CD4-positive, alpha-beta T cell treated with Interleukin-17A for 4 hours (primary cell): Measurements from ENCODE around the gene MC5R.
A peak's percentile ranks its signal among the peaks of the same experiment; 100 is the strongest.

Source experiments
- DNase-seq: peaks from one replicate; pipeline ENCODE4 v3.0.0-alpha.2; 2020; ENCODE audit warnings: mixed read lengths

MC5R gene

DNA sequence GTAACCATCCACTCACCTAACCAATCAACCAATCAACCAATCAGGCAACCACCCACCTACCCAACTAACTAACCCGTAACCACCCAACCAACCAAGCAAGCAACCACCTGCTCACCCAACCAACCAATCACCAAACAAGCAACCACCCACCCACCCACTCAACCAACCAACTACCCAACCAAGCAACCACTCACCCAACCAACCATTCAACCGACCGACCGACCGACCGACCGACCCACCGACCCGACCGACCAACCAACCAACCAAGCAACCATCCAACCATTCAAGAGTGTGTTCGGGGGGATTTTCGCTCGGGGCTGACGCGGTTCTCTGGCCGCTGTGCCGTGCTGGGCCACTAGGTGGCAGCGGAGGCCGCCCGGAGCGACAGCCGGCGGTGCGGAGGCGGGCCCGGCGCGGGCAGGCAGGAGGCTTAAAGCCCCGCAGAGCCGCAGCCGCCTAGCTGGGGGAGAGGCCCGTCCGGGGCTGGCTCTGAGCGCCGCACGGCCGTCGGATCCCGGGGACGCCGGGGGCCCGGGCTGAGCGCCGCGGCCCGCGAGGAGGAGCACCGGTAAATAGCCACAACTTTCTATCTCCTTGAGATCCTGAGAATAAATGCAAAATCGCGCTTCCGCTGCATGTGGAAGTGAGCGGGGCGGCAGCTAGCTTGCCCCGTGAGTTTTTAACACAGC, at the start of gene MC5R:
MC5R (plus strand) TSS at position 443 of the 689 bp plus-strand sequence. CDS start 1,617 bp downstream, outside the sequence.
- peak; percentile 77 for DNase-seq

DNA sequence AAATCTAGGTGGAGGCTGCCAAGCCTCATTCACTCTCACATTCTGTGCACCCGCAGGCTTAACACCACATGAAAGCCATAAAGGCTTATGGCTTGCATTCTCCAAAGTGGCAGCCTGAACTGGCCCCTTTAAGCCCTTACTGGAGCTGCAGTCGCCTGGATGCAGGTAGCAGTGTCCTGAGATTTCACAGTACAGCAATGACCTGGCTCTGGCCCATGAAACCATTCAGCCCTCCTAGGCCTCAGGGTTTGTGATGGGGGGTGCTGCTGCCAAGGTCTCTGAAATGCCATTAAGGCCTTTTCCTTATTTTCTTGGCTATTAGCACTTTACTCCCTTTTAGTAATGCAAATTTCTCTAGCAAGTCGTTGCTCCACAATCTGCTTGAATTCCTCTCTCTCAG, 48.9 kb upstream of the MC5R start:
- no peak for DNase-seq

DNA sequence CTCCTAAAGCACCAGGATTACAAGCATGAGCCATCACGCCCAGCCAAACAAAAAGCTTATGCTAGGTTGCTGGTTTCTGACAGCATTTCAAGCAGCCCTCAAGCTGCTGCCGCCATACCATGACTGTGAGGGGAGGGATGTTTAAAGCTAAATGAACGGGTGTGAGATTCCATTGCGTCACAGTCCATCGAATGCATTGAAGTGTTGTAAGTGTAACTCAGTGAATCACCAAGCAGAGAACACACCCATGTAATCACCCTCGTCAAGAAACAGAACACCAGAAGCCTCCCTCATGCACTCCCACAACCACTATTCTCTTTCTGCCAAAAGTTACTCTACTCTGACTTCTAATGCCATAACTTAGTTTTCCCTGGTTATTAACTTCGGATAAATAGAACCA, 32.8 kb upstream of the MC5R start:
- DNase-seq: no peak

GRCh38 chr18:13793819-13794218, 30.1 kb upstream of the MC5R start:
- DNase-seq: no peak

DNA sequence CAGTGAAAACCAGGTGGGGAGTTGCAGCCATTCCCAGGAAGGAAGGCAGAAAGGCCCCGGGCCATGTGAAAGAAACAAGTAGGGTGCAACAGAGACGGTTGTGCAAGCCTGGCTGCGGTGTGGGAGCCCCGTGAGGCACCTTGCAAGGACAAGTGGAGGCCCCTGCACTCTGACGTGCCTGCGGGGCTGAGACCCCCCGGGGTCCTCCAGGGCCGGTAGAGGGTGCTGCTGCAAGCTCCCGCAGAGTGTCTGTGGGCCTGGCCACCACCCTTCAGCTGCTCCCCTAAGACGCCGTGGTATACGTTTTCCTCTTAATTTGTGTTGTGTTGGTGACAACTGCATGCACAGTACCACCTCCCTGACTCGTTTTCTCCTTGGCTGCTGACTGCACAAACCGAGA, 27.4 kb upstream of the MC5R start:
- DNase-seq: no peak

- DNase-seq: no peak
Observed at GRCh38 chr18:13797157-13797611, 26.8 kb upstream of the MC5R start.

GRCh38 chr18:13799396-13799795, 24.6 kb upstream of the MC5R start:
- DNase-seq: no peak

- DNase-seq: peak; percentile 64
Observed at GRCh38 chr18:13800505-13801259, 23.3 kb upstream of the MC5R start.

DNA sequence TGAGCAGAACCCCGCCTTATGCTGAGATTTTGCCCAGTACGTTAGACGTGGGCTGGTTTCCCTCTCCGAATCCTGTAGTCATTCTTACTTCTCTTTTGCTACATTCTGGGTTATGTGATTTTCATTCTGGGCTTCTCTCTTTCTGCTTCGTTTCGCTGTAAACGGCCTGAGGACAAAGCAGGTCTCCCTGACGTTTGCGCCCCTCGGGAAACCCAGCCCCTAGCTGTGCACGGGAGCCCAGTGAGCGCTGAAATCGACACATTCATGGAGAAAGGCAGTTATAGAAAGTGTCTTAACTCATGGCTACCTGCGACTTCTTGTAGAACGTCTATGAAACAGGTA, 22.7 kb upstream of the MC5R start:
- DNase-seq: no peak

- DNase-seq: no peak
Observed at GRCh38 chr18:13804305-13804704, 19.6 kb upstream of the MC5R start.

DNA sequence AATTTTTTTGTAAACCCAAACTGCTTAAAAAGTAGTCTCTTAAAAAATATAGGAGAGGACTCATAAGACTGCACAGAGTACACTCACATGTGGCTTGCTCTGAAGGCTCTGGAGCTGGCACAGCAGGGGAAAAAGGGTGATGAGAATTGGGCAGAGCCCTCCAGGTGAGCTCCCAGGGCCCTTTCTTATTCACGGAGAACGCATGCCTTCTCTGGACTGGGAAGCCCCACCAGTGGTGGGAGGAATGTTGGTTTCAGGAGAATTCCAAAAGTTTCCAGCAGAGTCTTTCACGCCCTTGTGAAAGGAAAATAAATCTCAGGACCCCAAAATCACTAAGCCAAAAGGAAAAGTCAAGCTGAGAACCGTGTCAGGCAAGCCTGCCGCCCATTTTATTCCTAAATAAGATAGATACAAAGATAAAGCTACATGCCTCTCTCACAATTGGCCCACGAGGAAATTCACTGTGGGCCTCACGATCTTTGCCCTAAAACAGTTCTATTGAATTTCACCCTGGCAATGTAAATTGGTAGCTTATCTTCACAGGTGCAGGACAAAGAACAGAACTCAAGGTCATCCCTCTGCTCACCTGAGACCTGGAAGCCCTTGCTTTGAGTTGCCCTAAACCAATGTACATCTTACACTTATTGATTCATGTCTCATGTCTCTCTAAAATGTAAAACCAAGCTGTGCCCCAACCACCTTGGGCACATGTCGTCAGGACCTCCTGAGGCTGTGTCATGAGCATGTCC, 15.5 kb upstream of the MC5R start:
- DNase-seq: no peak

DNA sequence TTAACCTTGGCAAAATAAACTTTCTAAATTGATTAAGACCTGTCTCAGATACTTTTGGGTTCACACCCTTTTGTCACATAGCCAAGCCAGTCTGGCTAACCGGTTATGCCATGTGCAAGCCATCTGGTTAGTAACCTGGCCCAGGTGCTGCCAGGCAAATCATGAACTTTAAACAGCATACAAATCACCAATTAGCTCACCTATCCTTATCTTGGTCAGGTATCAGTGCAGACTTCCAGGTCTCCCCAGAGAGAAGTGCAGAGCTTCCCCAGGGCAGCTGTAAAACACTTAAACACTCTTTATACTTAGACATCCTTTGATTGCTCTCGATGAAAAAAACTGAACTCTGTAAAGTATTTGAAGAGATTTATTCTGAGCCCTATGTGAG, 14.9 kb upstream of the MC5R start:
- DNase-seq: no peak

DNA sequence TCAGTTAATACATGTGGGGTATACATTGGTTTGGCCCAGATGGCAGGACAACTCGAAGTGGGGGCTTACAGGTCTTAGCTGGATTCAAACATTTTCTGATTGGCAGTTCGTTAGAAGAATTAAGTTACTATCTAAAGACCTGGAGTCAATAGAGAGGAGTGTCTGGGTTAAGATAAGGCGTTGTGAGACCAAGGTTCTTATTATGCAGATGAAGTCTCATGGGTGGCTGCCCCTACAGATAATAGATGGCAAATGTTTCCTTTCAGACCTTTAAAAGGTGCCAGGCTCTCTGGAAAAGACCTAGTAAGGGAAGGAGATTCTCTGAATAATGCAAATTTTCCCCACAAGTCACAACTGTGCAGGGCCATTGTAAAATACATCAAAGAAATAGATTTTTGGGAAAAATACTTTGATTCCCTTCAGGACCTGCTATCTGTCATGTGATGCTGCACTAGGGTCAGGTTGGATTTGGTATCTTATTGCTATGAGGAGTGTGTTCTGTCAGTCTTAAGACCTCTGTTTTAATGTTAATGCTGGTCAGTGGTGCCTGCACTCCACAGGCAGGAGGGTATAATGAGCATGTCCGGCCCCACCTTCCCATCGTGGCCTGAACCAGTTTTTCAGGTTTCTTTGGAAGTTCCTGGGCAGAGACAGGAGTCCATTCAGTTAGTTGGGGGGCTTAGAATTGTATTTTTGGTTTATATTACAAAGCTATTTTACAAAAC, 14.3 kb upstream of the MC5R start:
- DNase-seq: no peak

DNA sequence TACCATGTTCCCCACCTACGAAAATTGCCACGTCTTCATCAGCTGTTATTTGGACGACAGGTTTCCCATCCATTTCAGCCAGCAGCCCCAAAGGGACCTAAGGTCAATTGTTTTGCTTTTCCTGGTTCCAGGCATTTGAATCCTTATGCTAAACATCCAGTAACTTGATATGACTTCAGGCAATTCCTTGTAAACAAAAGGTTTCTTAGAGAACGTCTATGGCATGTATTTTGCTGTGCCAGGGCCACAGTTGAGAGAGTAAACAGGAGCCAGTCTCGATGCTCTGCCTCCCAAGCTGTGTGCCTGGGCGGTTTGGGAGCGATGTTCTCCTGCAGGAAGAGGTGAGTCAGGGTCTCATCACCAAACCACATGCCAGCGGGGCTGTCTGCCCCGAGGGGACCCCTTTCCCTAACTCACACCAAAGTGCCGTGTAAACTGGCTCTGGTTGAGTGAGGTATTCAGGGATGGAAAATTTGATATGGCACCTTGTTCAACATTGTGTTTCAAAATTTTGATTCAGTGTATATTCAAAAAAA, 12.9 kb upstream of the MC5R start:
- no peak for DNase-seq

GRCh38 chr18:13811993-13812392, 12.0 kb upstream of the MC5R start:
- no peak for DNase-seq

GRCh38 chr18:13813271-13813849, 10.6 kb upstream of the MC5R start:
- DNase-seq: peak; percentile 62

DNA sequence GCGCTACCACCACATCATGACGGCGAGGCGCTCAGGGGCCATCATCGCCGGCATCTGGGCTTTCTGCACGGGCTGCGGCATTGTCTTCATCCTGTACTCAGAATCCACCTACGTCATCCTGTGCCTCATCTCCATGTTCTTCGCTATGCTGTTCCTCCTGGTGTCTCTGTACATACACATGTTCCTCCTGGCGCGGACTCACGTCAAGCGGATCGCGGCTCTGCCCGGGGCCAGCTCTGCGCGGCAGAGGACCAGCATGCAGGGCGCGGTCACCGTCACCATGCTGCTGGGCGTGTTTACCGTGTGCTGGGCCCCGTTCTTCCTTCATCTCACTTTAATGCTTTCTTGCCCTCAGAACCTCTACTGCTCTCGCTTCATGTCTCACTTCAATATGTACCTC, 2.3 kb downstream of the MC5R start:
- no peak for DNase-seq

- no peak for DNase-seq
Observed at GRCh38 chr18:13831864-13832508, 8.0 kb downstream of the MC5R start.

- DNase-seq: no peak
Observed at GRCh38 chr18:13834496-13835015, 10.6 kb downstream of the MC5R start.

DNA sequence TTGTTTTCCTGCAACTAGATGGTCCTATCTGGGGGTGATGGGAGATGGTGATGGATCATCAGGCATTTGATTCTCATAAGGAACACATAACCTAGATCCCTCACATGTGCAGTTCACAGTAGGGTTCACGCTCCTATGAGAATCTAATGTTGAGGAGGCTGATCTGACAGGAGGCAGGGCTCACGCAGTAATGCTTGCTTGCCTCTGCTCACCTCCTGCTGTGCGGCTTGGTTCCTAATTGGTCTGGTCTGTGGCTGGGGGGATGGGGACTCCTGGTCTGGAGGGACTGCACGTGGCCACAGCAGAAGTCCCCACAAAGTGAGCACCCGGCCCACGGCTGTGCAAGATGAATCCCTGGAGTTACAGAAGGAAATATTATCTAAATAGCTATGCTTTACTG, 11.3 kb downstream of the MC5R start:
- DNase-seq: no peak

GRCh38 chr18:13836559-13836958, 12.6 kb downstream of the MC5R start:
- DNase-seq: no peak

GRCh38 chr18:13849791-13850190, 25.8 kb downstream of the MC5R start:
- no peak for DNase-seq
